ENCODE data around the gene UBAP2.
"Not testable (repeated sequence)": the region's sequence is repeated elsewhere in the genome, so short reads cannot be mapped to it uniquely, and the experiment has no call there.

UBAP2 gene

GRCh38 chr9:34046784-34047379 lies 1.8 kb downstream of the UBAP2 start:
- no peak for DNase-seq

DNA sequence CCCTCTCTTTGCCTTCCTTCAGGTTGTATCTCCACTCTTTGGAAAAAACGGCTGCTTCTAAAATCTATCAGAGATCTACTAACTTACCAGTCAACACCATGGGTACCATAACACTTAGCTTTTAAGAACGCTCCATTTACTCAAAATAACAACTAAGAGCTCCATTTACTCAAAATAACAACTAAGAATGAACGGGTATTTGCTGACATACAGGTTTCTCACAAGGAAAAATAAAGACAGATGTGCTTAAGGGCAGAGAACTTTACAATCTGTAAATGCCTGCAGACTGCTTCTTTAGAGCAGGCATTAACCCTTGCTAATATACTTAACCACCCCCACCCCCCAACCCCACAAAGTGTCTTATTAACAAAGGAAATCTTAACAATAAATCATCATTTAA lies 2.8 kb downstream of the UBAP2 start:
- no peak for DNase-seq

- DNase-seq, result not testable (repeated sequence)
Observed at GRCh38 chr9:34042074-34042473, 6.6 kb downstream of the UBAP2 start.

DNA sequence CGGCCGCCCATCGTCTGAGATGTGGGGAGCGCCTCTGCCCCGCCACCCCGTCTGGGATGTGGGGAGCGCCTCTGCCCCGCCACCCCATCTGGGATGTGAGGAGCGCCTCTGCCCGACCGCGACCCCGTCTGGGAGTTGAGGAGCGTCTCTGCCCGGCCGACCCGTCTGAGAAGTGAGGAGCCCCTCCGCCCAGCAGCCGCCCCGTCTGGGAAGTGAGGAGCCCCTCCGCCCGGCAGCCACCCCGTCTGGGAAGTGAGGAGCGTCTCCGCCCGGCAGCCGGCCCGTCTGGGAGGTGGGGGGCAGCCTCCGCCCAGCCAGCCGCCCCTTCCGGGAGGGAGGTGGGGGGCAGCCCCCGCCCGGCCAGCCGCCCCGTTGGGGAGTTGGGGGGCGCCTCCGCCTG lies 9.8 kb downstream of the UBAP2 start:
- DNase-seq, result not testable (repeated sequence)

DNA sequence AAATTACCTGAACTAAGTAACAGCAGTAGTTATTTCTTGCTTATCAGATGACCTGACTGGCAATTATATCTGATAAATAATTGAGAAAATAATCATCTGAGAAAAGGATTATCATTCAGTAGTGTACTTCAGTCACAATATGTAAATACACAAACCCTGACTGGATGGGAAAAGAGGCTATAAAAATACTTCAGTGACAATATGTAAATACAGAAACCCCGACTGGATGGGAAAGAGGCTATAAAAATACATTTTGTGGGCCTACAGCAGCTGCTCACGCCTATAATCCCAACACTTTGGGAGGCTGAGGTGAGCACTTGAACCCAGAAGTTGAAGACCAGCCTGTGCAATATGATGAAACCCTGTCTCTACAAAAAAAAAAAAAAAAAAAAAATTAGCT lies 11.1 kb downstream of the UBAP2 start:
- DNase-seq, result no peak

GRCh38 chr9:34036625-34037024 lies 12.1 kb downstream of the UBAP2 start:
- no peak for DNase-seq

DNA sequence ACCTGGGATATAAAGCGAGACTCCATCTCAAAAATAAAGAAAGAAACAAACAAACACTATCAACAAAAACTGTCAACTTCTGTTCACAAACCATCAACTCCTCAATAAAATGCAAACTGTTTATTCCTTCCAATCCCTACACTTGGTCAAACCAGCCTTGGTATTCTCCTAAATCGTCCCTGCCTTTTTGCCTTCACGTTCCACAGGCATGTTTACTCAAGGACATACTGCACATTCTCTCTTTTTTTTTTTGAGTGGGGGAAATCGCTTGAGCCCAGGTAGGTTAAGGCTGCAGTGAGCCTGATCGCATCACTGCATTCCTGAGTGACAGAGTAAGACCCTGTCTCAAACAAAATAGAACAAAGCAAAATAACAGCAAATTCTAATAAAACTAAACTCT lies 13.0 kb downstream of the UBAP2 start:
- no peak for DNase-seq

DNA sequence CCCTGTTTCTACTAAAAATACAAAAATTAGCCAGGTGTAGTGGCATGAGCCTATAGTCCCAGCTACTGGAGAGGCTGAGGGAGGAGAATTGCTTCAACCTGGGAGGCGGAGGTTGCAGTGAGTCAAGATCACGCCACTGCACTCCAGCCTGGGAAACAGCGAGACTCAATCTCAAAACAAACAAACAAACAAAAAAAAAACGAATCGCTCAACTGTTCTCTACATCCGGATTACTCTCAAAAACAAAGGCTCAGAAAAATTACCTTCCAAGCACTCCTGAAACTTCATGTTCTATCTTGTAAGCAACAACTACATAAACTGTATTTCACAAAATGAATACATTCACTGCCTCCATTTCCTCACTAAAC lies 14.0 kb downstream of the UBAP2 start:
- no peak for DNase-seq

GRCh38 chr9:34032631-34033030 lies 16.1 kb downstream of the UBAP2 start:
- DNase-seq, result no peak

DNA sequence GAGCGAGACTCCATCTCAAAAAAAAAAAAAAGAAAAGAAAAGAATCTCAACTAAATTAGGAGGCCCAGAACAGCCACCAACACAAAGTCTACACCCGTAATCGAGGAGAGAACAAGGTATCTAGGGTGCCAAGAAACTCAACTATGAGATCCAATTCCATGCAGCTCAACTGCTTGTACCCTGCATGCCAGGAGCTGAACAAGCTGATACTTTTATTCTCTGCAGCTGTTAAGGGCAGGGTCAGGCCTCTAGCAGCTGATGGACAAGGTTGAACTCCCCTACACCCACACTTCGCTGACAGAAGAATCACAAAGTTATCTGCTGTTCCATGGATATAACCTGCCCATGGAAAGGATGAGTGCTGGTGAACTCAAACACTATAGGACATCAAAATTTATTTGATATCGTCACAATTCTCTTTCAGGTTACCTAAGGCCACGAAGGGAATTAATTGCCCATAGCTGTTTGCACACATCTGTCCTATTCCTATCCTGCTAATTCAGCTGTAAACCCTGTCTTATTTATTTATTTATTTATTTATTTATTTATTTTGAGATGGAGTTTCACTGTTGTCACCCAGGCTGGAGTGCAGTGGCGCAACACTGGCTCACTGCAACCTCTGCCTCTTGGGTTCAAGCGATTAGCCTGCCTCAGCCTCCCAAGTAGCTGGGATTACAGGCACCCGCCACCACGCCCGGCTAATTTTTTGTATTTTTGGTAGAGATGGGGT lies 20.7 kb downstream of the UBAP2 start:
- DNase-seq, result no peak

GRCh38 chr9:34025811-34026210 lies 22.9 kb downstream of the UBAP2 start:
- no peak for DNase-seq

GRCh38 chr9:34025062-34025461 lies 23.6 kb downstream of the UBAP2 start:
- DNase-seq, result no peak

DNA sequence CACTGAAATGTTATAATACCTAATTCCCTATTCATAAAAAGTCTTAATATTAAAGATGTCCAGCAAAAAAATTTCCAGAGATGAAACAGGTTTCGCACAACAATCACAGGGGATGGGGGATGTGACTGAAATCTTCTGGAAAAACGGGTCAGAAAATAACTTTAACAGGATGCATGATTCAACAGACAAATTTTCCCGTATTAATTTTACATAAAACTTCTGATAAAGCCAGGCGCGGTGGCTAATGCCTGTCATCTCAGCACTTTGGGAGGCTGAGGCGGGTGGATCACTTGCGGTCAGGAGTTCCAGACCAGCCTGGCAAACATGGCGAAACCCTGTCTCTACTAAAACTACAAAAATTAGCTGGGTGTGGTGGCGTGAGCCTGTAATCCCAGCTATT lies 24.2 kb downstream of the UBAP2 start:
- not testable (repeated sequence) for DNase-seq

GRCh38 chr9:34016149-34016548 lies 32.5 kb downstream of the UBAP2 start:
- no peak for DNase-seq

- no peak for DNase-seq
Observed at GRCh38 chr9:34010979-34011378, 37.7 kb downstream of the UBAP2 start.

GRCh38 chr9:34001951-34002350 lies 46.7 kb downstream of the UBAP2 start:
- no peak for DNase-seq

DNA sequence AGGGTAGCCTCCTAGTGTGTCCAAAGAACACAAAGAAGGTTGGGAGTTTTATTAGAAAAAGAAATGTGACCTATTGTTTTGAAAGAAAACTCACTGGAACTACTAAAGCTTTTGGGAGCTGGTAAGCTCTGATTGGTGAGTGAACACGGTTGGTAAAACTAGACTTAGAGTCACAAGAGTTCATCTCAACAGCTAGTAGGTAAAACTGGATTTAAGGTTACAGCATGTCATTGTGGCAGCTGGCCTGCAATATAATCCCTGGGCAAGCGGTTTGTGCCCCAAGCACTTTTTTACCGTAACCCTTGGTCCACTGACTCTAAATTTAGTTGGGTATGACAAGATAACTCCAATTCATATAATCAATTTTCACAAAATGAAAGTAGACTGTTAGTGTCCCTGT lies 47.4 kb downstream of the UBAP2 start:
- no peak for DNase-seq

DNA sequence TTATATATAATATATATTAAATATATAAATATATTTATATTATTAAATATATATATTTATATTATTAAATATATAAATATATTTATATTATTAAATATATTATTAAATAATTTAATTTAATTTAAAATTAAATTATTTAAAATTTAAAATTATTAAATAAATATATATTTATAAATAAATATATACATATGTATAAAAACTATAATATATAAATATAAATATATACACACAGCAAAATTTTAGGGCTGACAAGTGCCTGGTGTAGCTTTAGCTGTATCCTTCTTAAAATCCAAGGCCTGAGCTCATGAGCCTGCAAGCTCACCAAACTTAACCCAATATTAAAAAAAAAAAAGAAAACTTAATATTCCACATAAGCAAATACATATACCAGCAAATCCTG lies 53.2 kb downstream of the UBAP2 start:
- DNase-seq, result no peak

DNA sequence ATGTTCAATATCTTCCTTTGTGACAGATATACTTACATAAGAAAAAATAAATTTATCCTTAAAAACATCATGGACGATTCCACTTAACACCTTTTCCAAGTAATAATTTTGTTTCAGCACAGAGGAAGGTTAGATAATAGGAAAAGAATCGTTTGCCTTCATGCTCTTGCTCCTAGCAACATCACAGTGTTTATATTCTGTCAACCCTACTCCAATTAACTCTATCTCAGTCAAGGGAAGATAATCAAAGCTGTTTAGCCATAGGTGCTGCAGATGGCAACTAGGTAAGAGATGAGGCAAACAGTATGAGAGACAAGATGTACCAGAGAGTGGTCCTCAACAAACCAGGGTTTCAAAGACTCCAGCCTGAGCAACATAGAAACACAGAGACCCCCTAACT lies 55.6 kb downstream of the UBAP2 start:
- DNase-seq, result no peak

DNA sequence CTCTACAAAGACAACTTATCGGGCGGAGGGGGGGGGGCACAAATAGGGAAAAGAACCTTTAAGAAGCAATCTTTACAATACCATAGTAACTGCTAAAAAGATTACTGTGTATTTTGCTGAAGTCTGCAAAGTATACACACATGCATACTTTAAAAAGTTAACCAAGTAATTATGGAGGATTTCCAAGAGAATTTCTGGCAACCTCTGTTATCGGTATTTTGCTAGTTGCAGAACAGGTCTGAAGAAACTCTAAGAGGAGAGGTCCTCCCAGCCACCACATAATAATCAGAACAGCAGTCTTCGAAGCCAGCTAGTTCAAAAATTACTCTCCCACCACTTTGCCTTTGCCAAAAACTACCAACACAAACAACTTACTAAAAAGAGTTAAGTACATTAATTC lies 56.1 kb downstream of the UBAP2 start:
- DNase-seq, result no peak

- DNase-seq, result peak; percentile 28 to 37
Observed at GRCh38 chr9:33988219-33988890, 60.3 kb downstream of the UBAP2 start.

DNA sequence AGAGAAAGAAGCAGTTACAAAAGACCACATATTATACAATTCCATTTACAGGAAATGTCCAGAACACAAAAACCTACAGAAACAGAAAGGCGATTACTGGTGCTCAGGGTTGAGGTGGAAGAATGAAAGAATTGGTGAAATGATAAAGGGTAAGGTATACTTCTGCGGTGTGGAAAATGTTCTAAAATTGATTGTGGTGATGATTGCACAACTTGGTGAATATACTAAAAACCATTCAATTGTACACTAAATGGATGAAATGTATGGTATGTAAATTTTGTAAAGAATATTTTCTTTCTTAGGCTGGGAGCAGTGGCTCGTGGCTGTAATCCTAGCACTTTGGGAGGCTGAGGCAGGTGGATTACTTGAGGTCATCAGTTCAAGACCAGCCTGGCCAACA lies 72.3 kb downstream of the UBAP2 start:
- DNase-seq, result no peak

DNA sequence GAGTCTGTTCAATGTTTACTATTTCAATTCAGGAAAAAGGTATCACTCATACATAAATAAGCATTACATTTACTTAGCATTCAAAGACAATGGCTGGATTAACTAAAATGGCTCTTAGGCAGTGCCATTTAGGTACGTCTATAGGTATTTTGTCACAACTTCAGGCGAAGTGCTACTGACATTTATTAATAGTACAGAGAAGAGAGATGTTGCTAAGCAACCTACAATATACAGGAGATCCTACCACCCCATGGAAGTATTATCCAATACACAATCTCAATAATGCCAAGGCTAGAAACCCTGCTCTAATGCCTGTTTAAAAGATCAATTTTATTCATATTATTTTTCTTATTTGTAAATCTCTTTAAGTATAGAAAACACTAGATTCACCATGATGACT lies 76.0 kb downstream of the UBAP2 start:
- no peak for DNase-seq

GRCh38 chr9:33964086-33964768 lies 84.5 kb downstream of the UBAP2 start:
- no peak for DNase-seq

All from stimulated activated CD4-positive, alpha-beta T cell treated with anti-CD3 and anti-CD28 coated beads, Interleukin-2, amount 100 ng/mL, for 24 hours (primary cell).